Fibroblast of mammary gland (primary cell): ENCODE results near the gene DNAJC7.

ENCODE experiments used
- DNase-seq: peaks from one replicate; pipeline ENCODE4 v3.0.0-alpha.2; 2010; ENCODE audit warnings: low read depth
- H3K4me3 ChIP-seq: 2 replicates; pipeline ENCODE4 v1.5.1; 2011; ENCODE audit warnings: low read depth, mild to moderate bottlenecking, low read length, moderate library complexity; ENCODE audit not compliant: control insufficient read depth
- TF ChIP-seq, protein P1 (sequence below): conservative IDR thresholded peaks from 2 replicates; pipeline ENCODE4 v1.5.1; 2011; ENCODE audit warnings: low read depth, low read length, inconsistent platforms; ENCODE audit not compliant: control insufficient read depth, insufficient read depth

The DNAJC7 gene

GRCh38 chr17:42051645-42052044, 34.4 kb upstream of the DNAJC7 start:
- H3K4me3 ChIP-seq, result no peak overlapping the region
- TF ChIP-seq, protein P1, sequence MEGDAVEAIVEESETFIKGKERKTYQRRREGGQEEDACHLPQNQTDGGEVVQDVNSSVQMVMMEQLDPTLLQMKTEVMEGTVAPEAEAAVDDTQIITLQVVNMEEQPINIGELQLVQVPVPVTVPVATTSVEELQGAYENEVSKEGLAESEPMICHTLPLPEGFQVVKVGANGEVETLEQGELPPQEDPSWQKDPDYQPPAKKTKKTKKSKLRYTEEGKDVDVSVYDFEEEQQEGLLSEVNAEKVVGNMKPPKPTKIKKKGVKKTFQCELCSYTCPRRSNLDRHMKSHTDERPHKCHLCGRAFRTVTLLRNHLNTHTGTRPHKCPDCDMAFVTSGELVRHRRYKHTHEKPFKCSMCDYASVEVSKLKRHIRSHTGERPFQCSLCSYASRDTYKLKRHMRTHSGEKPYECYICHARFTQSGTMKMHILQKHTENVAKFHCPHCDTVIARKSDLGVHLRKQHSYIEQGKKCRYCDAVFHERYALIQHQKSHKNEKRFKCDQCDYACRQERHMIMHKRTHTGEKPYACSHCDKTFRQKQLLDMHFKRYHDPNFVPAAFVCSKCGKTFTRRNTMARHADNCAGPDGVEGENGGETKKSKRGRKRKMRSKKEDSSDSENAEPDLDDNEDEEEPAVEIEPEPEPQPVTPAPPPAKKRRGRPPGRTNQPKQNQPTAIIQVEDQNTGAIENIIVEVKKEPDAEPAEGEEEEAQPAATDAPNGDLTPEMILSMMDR, result no peak
- DNase-seq, result no peak

- TF ChIP-seq, protein P1, result no peak
- no peak for DNase-seq
- no peak overlapping the region for H3K4me3 ChIP-seq
Observed at GRCh38 chr17:42051013-42051400, 33.8 kb upstream of the DNAJC7 start.

DNA sequence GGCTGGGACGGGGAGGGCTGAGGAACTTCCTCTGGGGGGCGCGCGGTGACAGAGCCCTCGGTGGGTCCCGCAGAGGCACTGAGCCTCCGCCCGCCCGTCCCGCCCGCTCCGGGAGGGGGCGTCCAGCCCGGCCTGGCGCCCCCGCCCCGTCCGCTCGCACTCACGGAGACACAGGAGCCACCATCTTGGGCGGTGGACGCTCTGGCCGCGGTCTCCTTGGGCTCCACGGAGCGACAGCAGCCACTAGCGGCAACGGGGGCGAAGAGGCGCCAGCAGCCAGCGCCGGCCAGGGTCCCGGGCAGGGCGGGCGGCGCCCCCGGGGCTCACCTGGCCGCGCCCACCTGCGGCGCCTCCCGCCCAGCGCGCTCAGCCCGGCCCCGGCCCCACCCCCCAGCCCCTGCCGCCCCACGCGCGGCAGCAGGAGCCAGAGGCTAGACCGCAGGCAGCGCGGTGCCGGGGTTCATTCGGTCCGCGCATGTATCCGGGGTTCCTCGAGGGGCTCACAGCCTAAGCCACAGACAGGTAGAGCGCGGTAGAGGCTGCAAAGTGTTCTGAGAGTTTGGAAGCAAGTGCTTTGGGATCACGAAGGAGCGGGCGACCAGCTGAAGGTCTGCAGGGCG, 33.3 kb upstream of the DNAJC7 start, which contains the start of gene C17orf113:
Gene C17orf113, minus strand, starts transcription at position 209 of the 620 bp plus-strand sequence. CDS start 7,225 bp downstream, outside the sequence.
- peak within 1 kb of the TSS; percentile 12 for H3K4me3 ChIP-seq
- TF ChIP-seq, protein P1, result peak; percentile 14
- peak; percentile 6 for DNase-seq

DNA sequence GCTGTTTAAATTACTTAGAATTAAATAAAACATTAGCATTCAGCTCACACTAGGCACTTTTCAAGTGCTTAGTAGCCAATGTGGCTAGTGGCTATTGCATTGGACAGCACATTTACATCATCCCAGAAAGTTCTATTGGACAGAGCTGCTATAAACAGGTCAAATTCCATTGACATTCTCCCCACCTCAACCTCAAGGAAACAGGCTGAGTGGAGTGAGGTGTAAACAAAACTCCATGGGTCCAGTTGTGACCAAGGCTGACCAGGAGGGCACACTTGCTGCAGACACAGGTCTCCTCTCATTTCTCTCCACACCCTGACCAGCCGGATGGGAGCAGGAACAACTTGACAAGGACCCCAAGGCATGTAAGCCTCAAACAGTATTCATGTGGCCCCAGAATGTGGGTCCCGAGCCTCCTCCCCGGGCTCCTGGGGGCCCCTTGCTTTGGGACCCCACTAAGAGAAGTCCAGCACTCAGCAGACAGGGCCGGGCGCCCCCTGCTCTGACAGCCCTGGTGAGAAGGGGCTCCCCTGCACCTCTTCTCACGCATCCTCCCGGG, 32.7 kb upstream of the DNAJC7 start:
- peak overlapping the region; percentile 12 for H3K4me3 ChIP-seq
- DNase-seq, result no peak
- TF ChIP-seq, protein P1, result no peak

DNA sequence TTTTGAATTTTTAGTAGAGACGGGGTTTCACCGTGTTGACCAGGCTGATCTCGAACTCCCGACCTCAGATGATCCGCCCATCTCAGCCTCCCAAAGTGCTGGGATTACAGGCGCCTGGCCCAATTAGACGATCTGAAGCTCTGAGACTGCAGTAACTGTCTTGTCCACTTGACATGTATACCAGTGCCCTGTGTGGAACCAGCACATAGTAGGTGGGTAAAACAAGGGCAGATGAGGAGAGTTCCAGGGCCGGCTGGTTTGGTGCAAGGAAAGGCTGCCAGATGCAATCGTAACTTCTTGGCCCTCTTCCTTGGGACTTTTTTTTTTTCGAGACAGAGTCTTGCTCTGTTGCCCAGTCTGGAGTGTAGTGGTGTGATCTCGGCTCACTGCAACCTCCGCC, 30.1 kb upstream of the DNAJC7 start:
- no peak for DNase-seq
- TF ChIP-seq, protein P1, result no peak

DNA sequence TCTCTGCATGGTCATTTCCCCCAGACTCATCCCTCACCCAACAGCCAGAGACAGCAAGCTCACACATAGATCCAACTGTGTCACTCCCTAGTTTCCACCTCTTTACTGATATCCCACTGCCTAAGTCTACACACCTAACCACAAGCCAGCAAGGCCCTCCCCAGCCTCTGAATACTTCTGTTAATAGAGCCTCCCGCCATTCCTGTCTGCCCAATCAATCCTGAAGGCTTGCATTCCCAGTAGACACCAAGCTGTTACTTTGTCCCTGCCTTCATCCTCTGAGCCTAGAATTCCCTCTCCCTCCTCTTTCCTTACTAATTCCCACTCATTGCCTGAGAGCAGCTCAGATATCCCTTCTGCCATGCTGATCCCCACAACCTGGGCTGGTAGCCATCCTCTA, 28.5 kb upstream of the DNAJC7 start:
- TF ChIP-seq, protein P1, result no peak
- no peak overlapping the region for H3K4me3 ChIP-seq
- DNase-seq, result no peak

More for the DNA sequence above, 30.1 kb upstream of the DNAJC7 start:
- no peak overlapping the region for H3K4me3 ChIP-seq
